ENCODE measurements around the gene RDH13.
"Not testable (repeated sequence)": the region's sequence is repeated elsewhere in the genome, so short reads cannot be mapped to it uniquely, and the experiment has no call there.

DNA sequence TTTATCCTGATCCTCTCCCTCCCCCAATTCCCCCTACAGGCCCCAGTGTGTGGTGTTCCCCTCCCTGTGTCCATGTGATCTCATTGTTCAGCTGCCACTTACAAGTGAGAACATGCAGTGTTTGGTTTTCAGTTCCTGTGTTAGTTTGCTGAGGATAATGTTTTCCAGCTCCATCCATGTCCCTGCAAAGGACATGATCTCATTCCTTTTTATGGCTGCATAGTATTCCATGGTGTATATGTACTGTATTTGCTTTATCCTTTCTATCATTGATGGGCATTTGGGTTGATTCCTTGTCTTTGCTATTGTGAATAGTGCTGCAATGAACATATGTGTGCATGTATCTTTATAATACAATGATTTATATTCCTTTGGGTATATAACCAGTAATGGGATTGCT, 42.6 kb downstream of the RDH13 start:
- TF ChIP-seq, protein P1, sequence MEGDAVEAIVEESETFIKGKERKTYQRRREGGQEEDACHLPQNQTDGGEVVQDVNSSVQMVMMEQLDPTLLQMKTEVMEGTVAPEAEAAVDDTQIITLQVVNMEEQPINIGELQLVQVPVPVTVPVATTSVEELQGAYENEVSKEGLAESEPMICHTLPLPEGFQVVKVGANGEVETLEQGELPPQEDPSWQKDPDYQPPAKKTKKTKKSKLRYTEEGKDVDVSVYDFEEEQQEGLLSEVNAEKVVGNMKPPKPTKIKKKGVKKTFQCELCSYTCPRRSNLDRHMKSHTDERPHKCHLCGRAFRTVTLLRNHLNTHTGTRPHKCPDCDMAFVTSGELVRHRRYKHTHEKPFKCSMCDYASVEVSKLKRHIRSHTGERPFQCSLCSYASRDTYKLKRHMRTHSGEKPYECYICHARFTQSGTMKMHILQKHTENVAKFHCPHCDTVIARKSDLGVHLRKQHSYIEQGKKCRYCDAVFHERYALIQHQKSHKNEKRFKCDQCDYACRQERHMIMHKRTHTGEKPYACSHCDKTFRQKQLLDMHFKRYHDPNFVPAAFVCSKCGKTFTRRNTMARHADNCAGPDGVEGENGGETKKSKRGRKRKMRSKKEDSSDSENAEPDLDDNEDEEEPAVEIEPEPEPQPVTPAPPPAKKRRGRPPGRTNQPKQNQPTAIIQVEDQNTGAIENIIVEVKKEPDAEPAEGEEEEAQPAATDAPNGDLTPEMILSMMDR (conservative IDR thresholded peaks at IDR 0.05; ENCODE audit: low read length), result not testable (repeated sequence)
- TF ChIP-seq EZH2phosphoT487 (IDR thresholded peaks at IDR 0.05; ENCODE audit: borderline replicate concordance), result not testable (repeated sequence)
